ENCODE results near the gene MREG. TPM values are rescaled to one million over a fixed set of nuclear protein-coding genes. Genes with fewer than 3 reads are reported as not detected.

Gene MREG
- total and polyA plus RNA-seq, 10 of the 15 experiments (the other 5 are each of a cell fraction or from before 2014, with no cell fraction given) = 6.9 to 45.0 (median 28.5) TPM

DNA sequence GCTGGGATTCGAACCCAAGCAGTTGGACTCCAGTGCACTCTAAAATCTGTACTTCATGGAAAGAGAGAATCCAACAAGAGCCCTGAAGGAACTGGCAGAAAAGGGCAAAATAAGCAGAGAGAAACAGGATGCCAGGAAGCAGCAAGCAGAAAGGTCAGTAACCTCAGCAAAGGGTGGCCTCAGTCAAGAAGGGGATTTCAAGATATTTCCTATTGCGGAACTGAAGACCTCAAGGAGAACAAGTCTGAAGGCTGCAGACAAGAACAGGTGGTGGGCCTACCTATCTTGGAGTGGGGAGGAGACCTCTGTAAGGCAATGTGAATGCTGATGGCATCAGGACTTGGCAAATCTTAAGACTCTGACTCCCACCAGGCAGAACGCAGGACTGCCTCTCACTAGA, 20.1 kb upstream of the MREG start (continued):
- no peak for TF ChIP-seq CREB1 (IDR thresholded peaks at IDR 0.05; ENCODE audit: low read depth)
- no peak for TF ChIP-seq PKNOX1 (IDR thresholded peaks at IDR 0.05)
- TF ChIP-seq RBBP5 (conservative IDR thresholded peaks at IDR 0.05) = no peak
- TF ChIP-seq SMAD1 (IDR thresholded peaks at IDR 0.05; ENCODE audit: low read depth, partially characterized antibody) = no peak
- TF ChIP-seq ZNF687 (IDR thresholded peaks at IDR 0.05) = no peak
- TF ChIP-seq PAX5 (IDR thresholded peaks at IDR 0.05; ENCODE audit: borderline replicate concordance, low read depth, low read length) = peak; percentile 64; the same call in 1 of the 2 replicates
- no peak for TF ChIP-seq IRF4 (IDR thresholded peaks at IDR 0.05; ENCODE audit: low read depth, low read length)
- no peak for TF ChIP-seq RELA (IDR thresholded peaks at IDR 0.05; ENCODE audit: borderline replicate concordance, partially characterized antibody)
- TF ChIP-seq STAT3 (IDR thresholded peaks at IDR 0.05; ENCODE audit: low read depth, low read length) = no peak
- TF ChIP-seq, protein P1, sequence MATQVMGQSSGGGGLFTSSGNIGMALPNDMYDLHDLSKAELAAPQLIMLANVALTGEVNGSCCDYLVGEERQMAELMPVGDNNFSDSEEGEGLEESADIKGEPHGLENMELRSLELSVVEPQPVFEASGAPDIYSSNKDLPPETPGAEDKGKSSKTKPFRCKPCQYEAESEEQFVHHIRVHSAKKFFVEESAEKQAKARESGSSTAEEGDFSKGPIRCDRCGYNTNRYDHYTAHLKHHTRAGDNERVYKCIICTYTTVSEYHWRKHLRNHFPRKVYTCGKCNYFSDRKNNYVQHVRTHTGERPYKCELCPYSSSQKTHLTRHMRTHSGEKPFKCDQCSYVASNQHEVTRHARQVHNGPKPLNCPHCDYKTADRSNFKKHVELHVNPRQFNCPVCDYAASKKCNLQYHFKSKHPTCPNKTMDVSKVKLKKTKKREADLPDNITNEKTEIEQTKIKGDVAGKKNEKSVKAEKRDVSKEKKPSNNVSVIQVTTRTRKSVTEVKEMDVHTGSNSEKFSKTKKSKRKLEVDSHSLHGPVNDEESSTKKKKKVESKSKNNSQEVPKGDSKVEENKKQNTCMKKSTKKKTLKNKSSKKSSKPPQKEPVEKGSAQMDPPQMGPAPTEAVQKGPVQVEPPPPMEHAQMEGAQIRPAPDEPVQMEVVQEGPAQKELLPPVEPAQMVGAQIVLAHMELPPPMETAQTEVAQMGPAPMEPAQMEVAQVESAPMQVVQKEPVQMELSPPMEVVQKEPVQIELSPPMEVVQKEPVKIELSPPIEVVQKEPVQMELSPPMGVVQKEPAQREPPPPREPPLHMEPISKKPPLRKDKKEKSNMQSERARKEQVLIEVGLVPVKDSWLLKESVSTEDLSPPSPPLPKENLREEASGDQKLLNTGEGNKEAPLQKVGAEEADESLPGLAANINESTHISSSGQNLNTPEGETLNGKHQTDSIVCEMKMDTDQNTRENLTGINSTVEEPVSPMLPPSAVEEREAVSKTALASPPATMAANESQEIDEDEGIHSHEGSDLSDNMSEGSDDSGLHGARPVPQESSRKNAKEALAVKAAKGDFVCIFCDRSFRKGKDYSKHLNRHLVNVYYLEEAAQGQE (IDR thresholded peaks at IDR 0.05; ENCODE audit: low read depth, low read length) = no peak
- no peak for TF ChIP-seq IRF3 (IDR thresholded peaks at IDR 0.05)
- TF ChIP-seq WRNIP1 (IDR thresholded peaks at IDR 0.05; ENCODE audit: borderline replicate concordance, low read depth, low read length) = no peak
- TF ChIP-seq IKZF1 (conservative IDR thresholded peaks at IDR 0.05) = no peak; the same call in 1 of the 2 replicates
- TF ChIP-seq NFYB (IDR thresholded peaks at IDR 0.05; ENCODE audit: insufficient read depth, low read depth, low read length) = no peak
- no peak for TF ChIP-seq CBFB (IDR thresholded peaks at IDR 0.05; ENCODE audit: low read depth)
- no peak for TF ChIP-seq PAX8 (IDR thresholded peaks at IDR 0.05)
- no peak for TF ChIP-seq MEF2A (IDR thresholded peaks at IDR 0.05; ENCODE audit: insufficient read depth, low read depth, low read length)
- TF ChIP-seq KLF5 (IDR thresholded peaks at IDR 0.05; ENCODE audit: partially characterized antibody) = no peak
- TF ChIP-seq SMAD5 (IDR thresholded peaks at IDR 0.05; ENCODE audit: low read depth) = no peak
- TF ChIP-seq SIN3A (IDR thresholded peaks at IDR 0.05; ENCODE audit: low read depth, low read length) = no peak
- TF ChIP-seq CHD1 (IDR thresholded peaks at IDR 0.05; ENCODE audit: low read depth, low read length) = no peak
- TF ChIP-seq, protein P2, sequence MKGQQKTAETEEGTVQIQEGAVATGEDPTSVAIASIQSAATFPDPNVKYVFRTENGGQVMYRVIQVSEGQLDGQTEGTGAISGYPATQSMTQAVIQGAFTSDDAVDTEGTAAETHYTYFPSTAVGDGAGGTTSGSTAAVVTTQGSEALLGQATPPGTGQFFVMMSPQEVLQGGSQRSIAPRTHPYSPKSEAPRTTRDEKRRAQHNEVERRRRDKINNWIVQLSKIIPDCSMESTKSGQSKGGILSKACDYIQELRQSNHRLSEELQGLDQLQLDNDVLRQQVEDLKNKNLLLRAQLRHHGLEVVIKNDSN (IDR thresholded peaks at IDR 0.05; ENCODE audit: borderline replicate concordance, extremely low read length, insufficient read depth, low read depth, low read length) = no peak
